GM12873 (cell line): ENCODE measurements around the gene NPDC1.

Experiments used
- CTCF ChIP-seq: IDR thresholded peaks from 2 replicates; pipeline ENCODE4 v1.5.1; 2012; ENCODE audit warnings: low read depth, mild to moderate bottlenecking, moderate library complexity, low read length, control low read depth; ENCODE audit not compliant: insufficient read depth; ENCODE audit errors: missing control alignments

The NPDC1 gene

GRCh38 chr9:137013571-137013940 is 32.4 kb downstream of the NPDC1 start:
- no peak for TF ChIP-seq CTCF

- TF ChIP-seq CTCF, result no peak
Measured at GRCh38 chr9:137012694-137013570, 33.0 kb downstream of the NPDC1 start.

DNA sequence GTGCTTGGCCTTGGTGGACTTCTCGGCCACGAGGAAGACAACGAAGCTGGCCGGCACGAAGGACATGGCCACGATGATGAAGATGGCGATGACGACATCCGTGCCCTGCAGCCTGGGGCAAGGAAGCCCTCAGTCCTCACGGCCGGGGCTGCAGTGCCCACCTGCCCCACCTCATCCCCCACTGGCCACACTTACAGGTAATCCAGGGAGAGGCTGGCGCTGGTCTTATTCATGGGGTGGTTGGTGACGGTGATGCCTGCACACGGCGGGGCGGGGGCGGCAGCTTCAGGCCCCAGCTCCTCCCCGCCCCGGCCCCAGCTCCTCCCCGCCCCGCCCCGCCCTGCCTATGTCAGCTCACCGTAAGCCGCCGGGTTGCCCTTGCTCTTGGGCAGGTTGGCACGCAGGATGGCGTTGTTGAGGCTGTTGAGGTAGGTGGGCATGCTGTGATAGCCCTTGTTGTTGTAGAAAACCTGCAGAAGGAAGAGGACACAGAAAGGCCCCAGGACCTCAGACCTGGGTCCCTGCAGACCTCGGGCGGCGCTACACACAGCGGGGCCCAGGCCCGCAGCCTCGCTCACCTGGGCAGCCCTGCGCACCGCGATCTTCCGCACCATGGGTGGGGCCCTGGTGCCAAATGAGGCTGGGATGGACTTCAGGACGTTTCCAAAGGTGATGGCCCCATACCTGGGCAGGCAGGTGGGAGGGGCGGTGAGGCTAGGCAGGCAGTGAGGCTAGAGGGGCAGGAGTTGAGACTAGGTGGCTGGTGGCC is 33.9 kb downstream of the NPDC1 start:
- no peak for TF ChIP-seq CTCF

- TF ChIP-seq CTCF, result no peak
Measured at GRCh38 chr9:137011156-137011555, 34.8 kb downstream of the NPDC1 start.

GRCh38 chr9:137009938-137010732 is 35.8 kb downstream of the NPDC1 start:
- no peak for TF ChIP-seq CTCF

- TF ChIP-seq CTCF, result no peak
Measured at GRCh38 chr9:137009217-137009616, 36.8 kb downstream of the NPDC1 start.

DNA sequence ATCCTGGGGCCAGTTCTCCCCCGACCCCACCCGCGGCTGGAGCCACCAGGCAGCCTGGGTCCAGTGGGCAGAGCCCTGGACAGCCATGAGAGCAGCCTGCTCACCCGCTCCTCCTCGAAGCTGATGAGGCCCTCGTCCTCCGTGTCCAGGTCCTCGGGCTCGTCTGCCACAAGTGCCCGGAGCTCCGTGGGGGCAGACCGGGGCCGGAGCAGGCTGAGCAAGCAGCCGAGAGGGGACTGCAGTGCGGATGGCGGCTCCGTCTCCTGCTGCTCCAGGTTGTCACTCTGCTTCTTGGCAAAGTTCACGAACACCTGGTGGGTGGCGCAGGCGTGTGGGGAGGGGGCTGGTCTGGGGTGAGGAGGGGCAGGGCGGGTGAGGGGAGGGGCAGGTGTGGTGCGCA is 37.7 kb downstream of the NPDC1 start:
- TF ChIP-seq CTCF, result no peak
